Left lung (tissue), 10 donors: ENCODE data around the gene NOC4L. TPM values are rescaled to one million over a fixed set of nuclear protein-coding genes. Genes with fewer than 3 reads are reported as not detected.

Source experiments
- ATAC-seq: fragments of 200-7000 bp; cut with Tn5 transposase; one replicate; pipeline ENCODE4 v1.9.1; 2020; ENCODE audit warnings: moderate library complexity
- DNase-seq, 4 donors: peaks; one replicate each; pipeline ENCODE4 v3.0.0-alpha.2; 2013 to 2020
- H3K27ac ChIP-seq, 2 donors: fragments of 200-600 bp; sonication (generic) in 1 of 2; one replicate each; pipeline versions ENCODE4 v1.5.0 to v1.8.0; 2020 to 2021
- H3K27me3 ChIP-seq, 2 donors: fragments of 200-600 bp; sonication (generic) in 1 of 2; one replicate each; pipeline versions ENCODE4 v1.5.0 to v1.8.0; 2020 to 2021
- H3K36me3 ChIP-seq, 2 donors: fragments of 200-600 bp; sonication (generic) in 1 of 2; one replicate each; pipeline versions ENCODE4 v1.5.0 to v1.8.0; 2020 to 2021
- H3K4me1 ChIP-seq, 2 donors: fragments of 200-600 bp; one replicate each; pipeline ENCODE4 v1.8.0; 2021
- H3K4me3 ChIP-seq, 2 donors: fragments of 200-600 bp; sonication (generic) in 1 of 2; one replicate each; pipeline versions ENCODE4 v1.5.0 to v1.8.0; 2020 to 2021; ENCODE audit warnings: mild to moderate bottlenecking in 1 of 2
- H3K9me3 ChIP-seq, 2 donors: fragments of 200-600 bp; sonication (generic) in 1 of 2; one replicate each; pipeline versions ENCODE4 v1.5.0 to v1.8.0; 2020 to 2021
- CTCF ChIP-seq, 2 donors: fragments of 200-600 bp; sonication (generic) in 1 of 2; IDR thresholded peaks; one replicate each; pipeline versions ENCODE4 v1.5.0 to v1.8.0; 2021; ENCODE audit warnings: antibody characterized with exemption in 2 of 2
- intact Hi-C, 2 donors: fragments of 100-400 bp; cut with DNase I; formaldehyde crosslinking; loops; one replicate each; pipeline versions ENCODE4 v1.11.2 to v1.14.2; 2022
- polyA plus RNA-seq, 6 donors: library from polyadenylated mRNA; unstranded; fragments of 120-200 nt; gene quantifications; one replicate each; pipeline ENCODE4 v1.2.1, GENCODE V29; 2013; ENCODE audit not compliant: insufficient read length in 6 of 6
- total RNA-seq, 2 donors: library from RNA; stranded (reverse); fragmentation: NEBNext Ultra II Directional; extraction: Animal tissue kit (Norgen Biotek cat#: 25700); gene quantifications; one replicate each; pipeline ENCODE4 v1.2.1, GENCODE V29; 2021
- donor health status: DM: no; HTN: yes; CAD: no.
- donor health status: DM: no; HTN: no; CAD: no.

NOC4L gene
- total and polyA plus RNA-seq, 8 donors: 10.6 to 19.6 (median 12.5) TPM

GRCh38 chr12:132182711-132183365, 38.6 kb downstream of the NOC4L start:
- ATAC-seq (no peak), DNase-seq (no peak)
- Histone ChIP-seq H3K4me1 (peaks cover 0 to 19% of the 10 kb centered on the region in 2 donors), H3K4me3 (no peak overlapping the region), H3K27ac (no peak overlapping the region), H3K27me3 (peaks cover 0 to 76% of the 10 kb centered on the region in 2 donors), H3K9me3 (no peaks in the 10 kb centered on the region), H3K36me3 (no peaks in the 10 kb centered on the region)
- intact Hi-C loops: no loop called here
- TF ChIP-seq CTCF (IDR thresholded peaks at IDR 0.05): no peak

GRCh38 chr12:132185705-132186104, 41.4 kb downstream of the NOC4L start:
- Histone ChIP-seq H3K27ac (no peak overlapping the region), H3K4me1 (peaks cover 5 to 33% of the 10 kb centered on the region in 2 donors), H3K4me3 (peak overlapping the region in 1 of 2 donors; percentile 26), H3K27me3 (peaks cover 0 to 84% of the 10 kb centered on the region in 2 donors), H3K36me3 (no peaks in the 10 kb centered on the region), H3K9me3 (no peaks in the 10 kb centered on the region)
- intact Hi-C loops: no loop called here
- DNase-seq (peak in 1 of 4 donors; percentile 31), ATAC-seq (no peak)
- no peak for TF ChIP-seq CTCF (IDR thresholded peaks at IDR 0.05)

- H3K27ac ChIP-seq: no peak overlapping the region
- ATAC-seq: no peak
These were observed 42.1 kb downstream of the NOC4L start for GRCh38 chr12:132186208-132186856.

DNA sequence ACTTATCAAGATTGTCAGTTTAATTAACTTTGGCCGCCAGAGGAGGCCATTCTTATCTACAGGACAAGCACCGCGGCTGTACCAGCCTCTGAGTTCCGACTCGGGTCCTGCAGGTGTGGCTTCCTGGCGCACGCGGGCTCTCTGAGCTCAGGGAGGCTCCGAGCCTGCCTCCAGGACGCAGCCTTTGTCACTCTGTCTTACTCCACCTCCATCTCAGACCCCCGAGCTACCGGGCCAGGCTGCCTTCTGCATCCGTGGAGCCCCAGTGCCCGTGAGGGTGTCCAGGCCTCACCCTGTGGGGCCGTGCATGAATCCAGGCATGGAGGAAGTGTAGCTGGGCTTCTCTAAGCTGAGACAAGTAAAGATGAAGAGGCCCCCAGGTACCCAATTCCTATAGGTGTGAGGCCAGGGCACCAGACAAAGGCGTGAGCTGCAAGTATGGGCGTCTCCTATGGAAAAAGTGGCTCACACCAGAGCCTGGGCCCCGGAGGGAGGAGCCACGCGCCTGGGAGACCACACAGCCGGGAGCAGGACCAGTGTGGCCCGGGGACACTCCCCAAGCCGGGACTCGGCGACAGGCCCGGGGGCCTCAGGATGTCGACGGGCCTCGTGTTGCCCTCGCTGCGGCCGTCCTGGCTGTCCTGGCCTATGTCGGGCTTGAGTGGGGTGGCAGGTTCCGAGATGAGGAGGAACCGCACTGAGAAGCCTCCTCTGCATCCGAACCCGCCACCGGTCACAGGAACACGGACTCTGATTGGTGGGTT, 42.8 kb downstream of the NOC4L start:
- Histone ChIP-seq H3K27me3 (peaks cover 0 to 92% of the 10 kb centered on the region in 2 donors), H3K27ac (no peak overlapping the region), H3K4me1 (peaks cover 5 to 33% of the 10 kb centered on the region in 2 donors), H3K4me3 (peak overlapping the region in 1 of 2 donors; percentile 26), H3K36me3 (no peaks in the 10 kb centered on the region), H3K9me3 (no peaks in the 10 kb centered on the region)
- TF ChIP-seq CTCF (IDR thresholded peaks at IDR 0.05): no peak
- ATAC-seq (no peak), DNase-seq (peak in 1 of 4 donors; percentile 76)
- intact Hi-C loops: no loop called here

More at GRCh38 chr12:132186208-132186856, 42.1 kb downstream of the NOC4L start:
- intact Hi-C loops: no loop called here
- TF ChIP-seq CTCF (IDR thresholded peaks at IDR 0.05): no peak
- Histone ChIP-seq H3K27me3 (peaks cover 0 to 90% of the 10 kb centered on the region in 2 donors), H3K4me1 (peaks cover 5 to 33% of the 10 kb centered on the region in 2 donors), H3K9me3 (no peaks in the 10 kb centered on the region), H3K36me3 (no peaks in the 10 kb centered on the region), H3K4me3 (peak overlapping the region in 1 of 2 donors; percentile 26)
- DNase-seq: peak in 1 of 4 donors; percentile 62
